ENCODE data around the gene KCNG2. TPM values are rescaled to one million over a fixed set of nuclear protein-coding genes. Genes with fewer than 3 reads are reported as not detected.

Gene KCNG2
- total and polyA plus RNA-seq, 4 donors, result 0.03 to 0.23 (median 0.08) TPM; not detected in 1

DNA sequence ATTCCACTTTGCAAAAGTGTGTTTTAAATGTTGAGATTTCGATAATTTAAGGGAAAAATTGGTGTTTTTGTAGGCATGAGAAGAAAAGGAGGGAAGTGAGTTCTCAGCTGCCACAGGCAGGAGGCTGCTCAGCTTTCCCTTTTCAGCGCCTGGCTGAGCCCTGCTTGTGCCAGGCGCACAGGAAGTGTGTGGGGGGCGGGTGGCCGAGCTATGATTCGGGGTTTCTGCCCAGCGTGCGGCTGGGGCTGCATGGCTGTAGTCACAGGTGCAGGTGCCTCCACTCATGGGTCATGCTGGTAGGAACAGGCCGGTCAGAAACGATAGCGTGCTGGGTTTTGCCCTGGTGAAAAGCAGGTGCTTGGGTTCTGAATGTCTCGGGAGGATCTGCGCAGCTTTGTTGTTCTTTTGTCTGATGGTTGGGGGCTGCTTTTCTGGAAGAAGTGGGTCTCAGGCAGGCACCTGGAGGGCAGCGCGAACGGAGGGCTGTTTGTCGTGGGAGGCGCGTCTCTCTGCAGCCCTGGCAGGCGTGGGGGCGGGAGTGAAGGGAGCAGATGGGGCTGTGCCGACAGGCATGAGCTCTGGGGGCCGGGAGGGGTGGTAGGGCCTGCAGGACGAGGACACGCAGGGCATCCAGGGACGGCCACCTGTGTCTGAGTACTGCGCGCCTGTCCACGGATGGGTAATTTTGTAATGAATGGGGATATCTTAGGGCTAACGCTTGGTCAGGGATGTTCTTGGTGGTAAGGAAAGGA is 2.1 kb downstream of the KCNG2 start:
- no peak overlapping the region for H3K9ac ChIP-seq (ENCODE audit: low read depth in 1 of 2, low read length in 2 of 2)
- no peak for DNase-seq (ENCODE audit: low spot score)
- TF ChIP-seq RXRA (IDR thresholded peaks at IDR 0.05) (no peak), FOXA2 (IDR thresholded peaks at IDR 0.05) (no peak), TAF1 (conservative IDR thresholded peaks at IDR 0.05) (no peak), RAD21 (IDR thresholded peaks at IDR 0.05) (no peak), GABPA (IDR thresholded peaks at IDR 0.05 in 1 of 2, conservative IDR thresholded peaks at IDR 0.05 in 1 of 2) (no peak), NR2F2 (IDR thresholded peaks at IDR 0.05) (no peak), YY1 (IDR thresholded peaks at IDR 0.05) (no peak), EGR1 (IDR thresholded peaks at IDR 0.05; ENCODE audit: low read depth in 2 of 2) (no peak), HNF4A (conservative IDR thresholded peaks at IDR 0.05) (no peak), HNF4G (IDR thresholded peaks at IDR 0.05) (no peak)
- TF ChIP-seq, protein P1, sequence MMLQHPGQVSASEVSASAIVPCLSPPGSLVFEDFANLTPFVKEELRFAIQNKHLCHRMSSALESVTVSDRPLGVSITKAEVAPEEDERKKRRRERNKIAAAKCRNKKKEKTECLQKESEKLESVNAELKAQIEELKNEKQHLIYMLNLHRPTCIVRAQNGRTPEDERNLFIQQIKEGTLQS (IDR thresholded peaks at IDR 0.05), result no peak
- TF ChIP-seq, protein P2, sequence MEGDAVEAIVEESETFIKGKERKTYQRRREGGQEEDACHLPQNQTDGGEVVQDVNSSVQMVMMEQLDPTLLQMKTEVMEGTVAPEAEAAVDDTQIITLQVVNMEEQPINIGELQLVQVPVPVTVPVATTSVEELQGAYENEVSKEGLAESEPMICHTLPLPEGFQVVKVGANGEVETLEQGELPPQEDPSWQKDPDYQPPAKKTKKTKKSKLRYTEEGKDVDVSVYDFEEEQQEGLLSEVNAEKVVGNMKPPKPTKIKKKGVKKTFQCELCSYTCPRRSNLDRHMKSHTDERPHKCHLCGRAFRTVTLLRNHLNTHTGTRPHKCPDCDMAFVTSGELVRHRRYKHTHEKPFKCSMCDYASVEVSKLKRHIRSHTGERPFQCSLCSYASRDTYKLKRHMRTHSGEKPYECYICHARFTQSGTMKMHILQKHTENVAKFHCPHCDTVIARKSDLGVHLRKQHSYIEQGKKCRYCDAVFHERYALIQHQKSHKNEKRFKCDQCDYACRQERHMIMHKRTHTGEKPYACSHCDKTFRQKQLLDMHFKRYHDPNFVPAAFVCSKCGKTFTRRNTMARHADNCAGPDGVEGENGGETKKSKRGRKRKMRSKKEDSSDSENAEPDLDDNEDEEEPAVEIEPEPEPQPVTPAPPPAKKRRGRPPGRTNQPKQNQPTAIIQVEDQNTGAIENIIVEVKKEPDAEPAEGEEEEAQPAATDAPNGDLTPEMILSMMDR (IDR thresholded peaks at IDR 0.05; ENCODE audit: low read depth, low read length, missing input control), result no peak
- TF ChIP-seq, protein P3, sequence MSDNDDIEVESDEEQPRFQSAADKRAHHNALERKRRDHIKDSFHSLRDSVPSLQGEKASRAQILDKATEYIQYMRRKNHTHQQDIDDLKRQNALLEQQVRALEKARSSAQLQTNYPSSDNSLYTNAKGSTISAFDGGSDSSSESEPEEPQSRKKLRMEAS (IDR thresholded peaks at IDR 0.05), result no peak
- TF ChIP-seq, protein P4, sequence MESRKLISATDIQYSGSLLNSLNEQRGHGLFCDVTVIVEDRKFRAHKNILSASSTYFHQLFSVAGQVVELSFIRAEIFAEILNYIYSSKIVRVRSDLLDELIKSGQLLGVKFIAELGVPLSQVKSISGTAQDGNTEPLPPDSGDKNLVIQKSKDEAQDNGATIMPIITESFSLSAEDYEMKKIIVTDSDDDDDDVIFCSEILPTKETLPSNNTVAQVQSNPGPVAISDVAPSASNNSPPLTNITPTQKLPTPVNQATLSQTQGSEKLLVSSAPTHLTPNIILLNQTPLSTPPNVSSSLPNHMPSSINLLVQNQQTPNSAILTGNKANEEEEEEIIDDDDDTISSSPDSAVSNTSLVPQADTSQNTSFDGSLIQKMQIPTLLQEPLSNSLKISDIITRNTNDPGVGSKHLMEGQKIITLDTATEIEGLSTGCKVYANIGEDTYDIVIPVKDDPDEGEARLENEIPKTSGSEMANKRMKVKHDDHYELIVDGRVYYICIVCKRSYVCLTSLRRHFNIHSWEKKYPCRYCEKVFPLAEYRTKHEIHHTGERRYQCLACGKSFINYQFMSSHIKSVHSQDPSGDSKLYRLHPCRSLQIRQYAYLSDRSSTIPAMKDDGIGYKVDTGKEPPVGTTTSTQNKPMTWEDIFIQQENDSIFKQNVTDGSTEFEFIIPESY (IDR thresholded peaks at IDR 0.05), result no peak
- TF ChIP-seq, protein P5, sequence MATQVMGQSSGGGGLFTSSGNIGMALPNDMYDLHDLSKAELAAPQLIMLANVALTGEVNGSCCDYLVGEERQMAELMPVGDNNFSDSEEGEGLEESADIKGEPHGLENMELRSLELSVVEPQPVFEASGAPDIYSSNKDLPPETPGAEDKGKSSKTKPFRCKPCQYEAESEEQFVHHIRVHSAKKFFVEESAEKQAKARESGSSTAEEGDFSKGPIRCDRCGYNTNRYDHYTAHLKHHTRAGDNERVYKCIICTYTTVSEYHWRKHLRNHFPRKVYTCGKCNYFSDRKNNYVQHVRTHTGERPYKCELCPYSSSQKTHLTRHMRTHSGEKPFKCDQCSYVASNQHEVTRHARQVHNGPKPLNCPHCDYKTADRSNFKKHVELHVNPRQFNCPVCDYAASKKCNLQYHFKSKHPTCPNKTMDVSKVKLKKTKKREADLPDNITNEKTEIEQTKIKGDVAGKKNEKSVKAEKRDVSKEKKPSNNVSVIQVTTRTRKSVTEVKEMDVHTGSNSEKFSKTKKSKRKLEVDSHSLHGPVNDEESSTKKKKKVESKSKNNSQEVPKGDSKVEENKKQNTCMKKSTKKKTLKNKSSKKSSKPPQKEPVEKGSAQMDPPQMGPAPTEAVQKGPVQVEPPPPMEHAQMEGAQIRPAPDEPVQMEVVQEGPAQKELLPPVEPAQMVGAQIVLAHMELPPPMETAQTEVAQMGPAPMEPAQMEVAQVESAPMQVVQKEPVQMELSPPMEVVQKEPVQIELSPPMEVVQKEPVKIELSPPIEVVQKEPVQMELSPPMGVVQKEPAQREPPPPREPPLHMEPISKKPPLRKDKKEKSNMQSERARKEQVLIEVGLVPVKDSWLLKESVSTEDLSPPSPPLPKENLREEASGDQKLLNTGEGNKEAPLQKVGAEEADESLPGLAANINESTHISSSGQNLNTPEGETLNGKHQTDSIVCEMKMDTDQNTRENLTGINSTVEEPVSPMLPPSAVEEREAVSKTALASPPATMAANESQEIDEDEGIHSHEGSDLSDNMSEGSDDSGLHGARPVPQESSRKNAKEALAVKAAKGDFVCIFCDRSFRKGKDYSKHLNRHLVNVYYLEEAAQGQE (IDR thresholded peaks at IDR 0.05), result no peak
- H3K4me1 ChIP-seq (ENCODE audit: control insufficient read depth in 4 of 4, insufficient read depth in 4 of 4, low read length in 3 of 4), result peaks cover 3 to 10% (median 5%) of the 10 kb centered on the region in 4 donors
- 69% methylated on average over 30 of the region's 30 CpGs for WGBS
- no peaks in the 10 kb centered on the region for H3K36me3 ChIP-seq (ENCODE audit: control insufficient read depth in 4 of 4, insufficient read depth in 3 of 4, low read depth in 1 of 4, low read length in 3 of 4)
- no peak overlapping the region for H3K27ac ChIP-seq (ENCODE audit: low read depth in 1 of 2, low read length in 2 of 2)
- H3K27me3 ChIP-seq (ENCODE audit: control insufficient read depth in 4 of 4, insufficient read depth in 4 of 4, low read length in 3 of 4), result peaks cover 0 to 15% (median 12%) of the 10 kb centered on the region in 4 donors
- H3K9me3 ChIP-seq (ENCODE audit: control insufficient read depth in 4 of 4, low read length in 3 of 4), result peaks cover 0 to 3% (median 0%) of the 10 kb centered on the region in 4 donors
- H3K4me3 ChIP-seq (ENCODE audit: low read depth in 1 of 3, low read length in 3 of 3), result no peak overlapping the region

Measured in liver (tissue), 9 donors.